ENCODE data around the gene TEX22.

TEX22 gene

GRCh38 chr14:105444859-105445258 lies 46.5 kb downstream of the TEX22 start:
- no peak for DNase-seq

GRCh38 chr14:105445290-105445689 lies 47.0 kb downstream of the TEX22 start:
- no peak for DNase-seq

- no peak for DNase-seq
Measured at GRCh38 chr14:105445901-105446845, 47.8 kb downstream of the TEX22 start.

DNA sequence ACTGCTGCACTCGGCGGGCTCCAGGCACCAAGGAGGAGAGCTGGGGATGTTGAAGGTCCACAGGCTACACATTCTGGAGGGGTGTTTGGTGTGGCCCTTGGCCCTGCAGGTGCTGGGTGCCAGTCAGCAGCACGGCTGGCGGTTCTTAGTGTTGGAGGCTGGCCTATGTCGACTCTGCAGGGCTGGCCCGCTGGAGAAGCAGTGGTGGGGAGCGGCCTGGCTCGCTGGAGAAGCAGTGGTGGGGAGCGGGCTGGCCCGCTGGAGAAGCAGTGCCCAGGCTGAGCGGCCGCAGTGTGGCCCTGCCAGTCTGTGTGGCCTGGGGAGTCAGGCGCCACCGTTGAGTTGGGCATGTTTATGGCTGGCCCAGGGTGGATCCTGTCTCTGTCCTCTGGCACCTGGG lies 48.6 kb downstream of the TEX22 start:
- no peak for DNase-seq

GRCh38 chr14:105447651-105448640 lies 49.6 kb downstream of the TEX22 start:
- DNase-seq, result no peak

DNA sequence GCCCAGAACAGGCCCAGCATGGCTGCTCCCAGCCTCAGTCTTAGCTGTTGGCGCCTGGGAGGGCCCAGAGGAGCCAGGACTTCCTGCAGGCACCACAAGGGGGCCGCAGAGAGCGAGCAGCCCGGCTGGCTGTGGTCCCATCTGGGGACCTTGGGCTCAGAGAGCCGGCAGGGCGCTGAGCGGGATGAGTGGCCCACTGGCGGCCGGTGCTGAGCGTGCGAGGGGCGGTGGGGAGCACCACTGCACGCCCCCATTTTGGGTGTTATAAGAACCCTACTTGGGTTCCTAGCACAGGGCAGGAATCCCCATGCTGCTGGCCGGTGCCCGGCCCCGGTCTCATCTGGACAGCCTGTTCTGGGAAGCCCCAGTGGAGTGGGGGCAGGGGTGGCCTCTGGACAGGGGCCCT lies 50.4 kb downstream of the TEX22 start:
- DNase-seq, result peak; percentile 79

DNA sequence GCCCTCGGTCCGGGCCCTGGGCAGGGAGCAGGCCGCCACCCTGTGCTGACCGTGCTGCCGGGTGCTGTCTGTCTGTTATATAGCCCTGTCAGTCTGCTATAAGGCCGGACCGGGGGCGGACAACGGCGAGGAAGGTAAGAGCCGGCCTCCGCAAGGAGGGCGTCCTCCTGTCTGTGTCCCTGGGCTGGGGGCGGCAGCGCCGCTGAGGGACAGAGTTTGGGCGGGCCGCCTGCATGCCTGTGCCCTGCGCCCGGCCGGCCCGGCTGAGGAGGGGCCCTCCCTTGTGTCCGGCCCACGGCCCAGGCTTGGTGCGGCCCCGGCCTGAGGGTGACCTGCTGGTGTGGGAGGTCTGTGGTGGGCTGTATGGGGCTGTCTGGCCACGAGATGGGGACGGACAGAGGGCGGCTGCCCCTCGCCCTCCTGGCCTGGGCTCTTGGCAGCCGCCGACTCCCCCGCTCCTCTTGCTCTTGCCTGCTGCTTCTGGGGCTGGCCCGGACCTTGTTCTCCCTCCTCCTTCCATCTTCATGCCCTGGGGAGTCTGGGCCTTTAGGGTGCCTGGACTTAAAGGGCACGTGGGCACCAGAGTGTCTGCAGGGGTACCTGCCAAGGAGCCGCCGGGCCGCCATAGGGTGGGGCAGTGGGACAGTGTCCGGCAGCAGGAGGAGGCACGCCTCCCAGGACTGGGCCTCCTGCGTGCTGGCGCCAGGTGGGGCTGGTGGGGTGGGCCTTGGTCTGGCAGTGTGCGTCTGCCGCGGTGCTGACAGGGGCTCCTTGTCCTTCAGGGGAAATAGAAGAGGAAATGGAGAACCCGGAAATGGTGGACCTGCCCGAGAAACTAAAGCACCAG lies 51.2 kb downstream of the TEX22 start:
- no peak for DNase-seq

DNA sequence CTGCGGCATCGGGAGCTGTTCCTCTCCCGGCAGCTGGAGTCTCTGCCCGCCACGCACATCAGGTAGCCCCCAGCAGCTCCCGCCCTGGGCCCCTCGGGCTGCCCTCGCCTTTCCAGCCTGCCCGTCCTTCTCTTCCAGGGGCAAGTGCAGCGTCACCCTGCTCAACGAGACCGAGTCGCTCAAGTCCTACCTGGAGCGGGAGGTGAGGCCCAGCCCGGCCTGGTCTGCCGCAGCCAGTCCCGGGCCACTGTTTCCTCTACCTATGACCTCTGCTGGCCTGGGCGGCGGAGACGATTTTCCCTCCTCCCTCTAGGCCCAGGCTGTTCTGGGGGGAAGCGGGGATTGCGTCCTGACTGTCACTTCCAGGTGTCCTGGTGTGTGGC lies 51.8 kb downstream of the TEX22 start:
- DNase-seq, result no peak

- no peak for DNase-seq
Measured at GRCh38 chr14:105450864-105451720, 52.8 kb downstream of the TEX22 start.

- no peak for DNase-seq
Measured at GRCh38 chr14:105452963-105453362, 54.6 kb downstream of the TEX22 start.

- DNase-seq, result no peak
Measured at GRCh38 chr14:105453847-105454246, 55.5 kb downstream of the TEX22 start.

DNA sequence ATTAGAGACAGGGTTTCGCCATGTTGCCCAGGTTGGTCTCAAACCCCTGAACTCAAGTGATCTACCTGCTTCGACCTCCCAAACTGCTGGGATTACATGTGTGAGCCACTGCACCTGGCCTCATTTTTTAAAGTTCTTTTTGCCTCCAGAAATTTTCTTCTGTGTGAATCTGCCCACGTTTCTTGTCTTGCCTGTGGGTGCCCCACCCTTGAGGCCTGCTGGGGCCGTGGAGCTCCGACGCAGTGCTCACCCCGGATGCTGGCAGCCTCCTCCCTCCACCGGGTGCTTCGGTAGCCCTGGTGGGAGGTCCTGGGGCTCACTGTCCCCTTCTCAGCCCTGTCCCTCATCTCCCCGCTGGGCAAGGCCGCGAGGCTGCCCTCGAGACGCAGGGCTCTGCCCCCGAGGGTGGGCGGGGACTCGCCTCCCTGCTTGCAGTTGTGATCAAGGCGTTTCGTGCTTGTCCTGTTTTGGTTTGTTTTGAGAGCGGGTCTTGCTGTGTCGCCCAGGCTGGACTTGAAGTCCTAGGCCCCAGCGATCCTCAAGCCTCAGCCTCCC lies 56.8 kb downstream of the TEX22 start:
- DNase-seq, result no peak

DNA sequence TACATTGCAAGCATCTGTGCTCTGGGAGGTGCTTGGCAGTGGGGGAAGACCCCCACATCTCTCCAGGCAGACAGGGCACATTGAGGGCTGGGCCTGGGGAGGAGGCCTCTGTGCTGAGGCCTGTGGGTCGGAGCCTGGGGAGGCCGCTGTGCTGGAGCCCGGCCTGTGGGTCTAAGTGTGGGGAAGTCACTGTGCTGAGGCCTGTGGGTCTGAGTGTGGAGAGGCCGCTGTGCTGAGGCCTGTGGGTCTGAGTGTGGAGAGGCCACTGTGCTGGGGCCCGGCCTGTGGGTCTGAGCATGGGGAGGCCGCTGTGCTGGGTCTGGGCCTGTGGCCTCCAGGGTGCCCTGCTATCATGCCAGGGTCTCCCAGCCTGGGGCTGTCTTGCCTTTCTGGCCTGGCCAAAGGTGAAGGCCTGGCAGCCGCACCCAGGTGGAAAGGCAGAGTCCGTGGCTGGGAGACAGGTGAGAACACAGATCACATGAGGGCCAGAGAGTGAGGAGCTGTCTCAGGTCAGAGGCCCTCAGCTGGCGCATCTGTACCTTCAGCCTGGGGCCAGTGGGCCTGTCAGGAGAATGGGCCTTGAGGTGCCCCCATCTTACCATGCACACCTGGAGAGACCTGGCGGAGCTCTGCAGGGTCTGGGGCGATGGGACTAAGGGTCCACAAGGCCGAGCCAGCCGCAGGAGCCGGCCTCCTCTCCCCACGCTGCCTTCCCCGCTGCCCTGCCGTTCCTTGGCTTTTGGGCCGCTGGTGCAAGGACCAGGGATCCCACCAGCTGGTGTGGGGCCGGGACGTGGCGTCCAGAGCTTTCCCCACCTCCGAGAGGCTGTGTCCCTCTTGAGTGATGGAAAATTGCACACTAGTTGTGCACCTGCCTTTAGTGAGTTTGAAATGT lies 57.7 kb downstream of the TEX22 start:
- no peak for DNase-seq

GRCh38 chr14:105456736-105457617 lies 58.6 kb downstream of the TEX22 start:
- no peak for DNase-seq

GRCh38 chr14:105458010-105458409 lies 59.7 kb downstream of the TEX22 start:
- no peak for DNase-seq

GRCh38 chr14:105458571-105458970 lies 60.2 kb downstream of the TEX22 start:
- no peak for DNase-seq

- no peak for DNase-seq
Measured at GRCh38 chr14:105460116-105460515, 61.8 kb downstream of the TEX22 start.

GRCh38 chr14:105460616-105461015 lies 62.3 kb downstream of the TEX22 start:
- no peak for DNase-seq

DNA sequence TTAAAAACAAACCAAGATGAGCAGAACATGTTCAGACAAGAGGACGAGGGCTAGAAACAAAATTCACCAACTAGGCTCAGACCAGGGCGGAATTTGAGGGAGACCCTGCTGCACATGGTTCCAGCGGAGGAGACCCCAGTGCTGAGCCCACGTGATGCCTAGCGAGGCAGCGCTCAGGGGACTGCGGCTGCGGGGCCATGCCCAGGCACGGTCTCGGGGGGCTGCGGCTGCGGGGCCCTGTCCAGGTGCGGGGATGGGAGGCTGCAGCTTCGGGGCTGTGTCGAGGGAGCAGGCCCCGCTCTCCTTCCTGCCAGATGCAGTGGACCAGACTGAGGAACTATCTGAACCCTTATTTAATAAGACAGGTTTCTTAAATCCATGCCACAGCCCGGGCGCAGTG lies 63.6 kb downstream of the TEX22 start:
- no peak for DNase-seq

All from CD4-positive, alpha-beta T cell treated with Interleukin-12 subunit alpha and Interleukin-12 subunit beta, for 1 hour (primary cell).